HUES64 (cell line): ENCODE measurements around the gene CDC25A.
"Not testable (repeated sequence)": the region's sequence is repeated elsewhere in the genome, so short reads cannot be mapped to it uniquely, and the experiment has no call there.

Source experiments
- H3K27ac ChIP-seq: 2 replicates; pipeline ENCODE4 v1.7.0; 2013; ENCODE audit warnings: low read depth, low read length, inconsistent platforms
- H3K27me3 ChIP-seq: 2 replicates; pipeline ENCODE4 v1.6.1; 2013; ENCODE audit warnings: mild to moderate bottlenecking, low read length; ENCODE audit not compliant: insufficient read depth
- H3K36me3 ChIP-seq: 2 replicates; pipeline ENCODE4 v1.6.1; 2013; ENCODE audit warnings: mild to moderate bottlenecking, low read length; ENCODE audit not compliant: insufficient read depth
- H3K4me1 ChIP-seq: 2 replicates; pipeline ENCODE4 v1.6.1; 2013; ENCODE audit warnings: mild to moderate bottlenecking, low read length, moderate library complexity; ENCODE audit not compliant: insufficient read depth
- H3K4me3 ChIP-seq: 2 replicates; pipeline ENCODE4 v1.5.1; 2013; ENCODE audit warnings: mild to moderate bottlenecking, low read length, moderate library complexity
- H3K9ac ChIP-seq: 2 replicates; pipeline ENCODE4 v1.6.1; 2013; ENCODE audit warnings: mild to moderate bottlenecking, low read depth, low read length
- H3K9me3 ChIP-seq: 2 replicates; pipeline ENCODE4 v1.6.1; 2013; ENCODE audit warnings: low read depth, low read length; ENCODE audit not compliant: insufficient read depth
- WGBS: fragments of 150-250, 120-280 bp; methylation state at CpG from one replicate; pipeline ENCODE4 v1.1.7; 2013; ENCODE audit warnings: missing lambda C conversion rate; 5-methylcytosine and 5-hydroxymethylcytosine counted together

Gene CDC25A

GRCh38 chr3:48217449-48217848, 29.2 kb upstream of the CDC25A start:
- H3K27ac ChIP-seq = no peak overlapping the region
- no peak overlapping the region for H3K9ac ChIP-seq
- H3K27me3 ChIP-seq = no peaks in the 10 kb centered on the region
- H3K9me3 ChIP-seq = no peaks in the 10 kb centered on the region
- no peaks in the 10 kb centered on the region for H3K4me1 ChIP-seq
- WGBS = 86% methylated on average over 4 of the region's 4 CpGs
- H3K36me3 ChIP-seq = no peaks in the 10 kb centered on the region
- no peak overlapping the region for H3K4me3 ChIP-seq

GRCh38 chr3:48215876-48216275, 27.7 kb upstream of the CDC25A start:
- Histone ChIP-seq H3K4me3 (no peak overlapping the region), H3K27me3 (no peaks in the 10 kb centered on the region), H3K9me3 (no peaks in the 10 kb centered on the region), H3K9ac (no peak overlapping the region), H3K4me1 (no peaks in the 10 kb centered on the region), H3K27ac (no peak overlapping the region), H3K36me3 (no peaks in the 10 kb centered on the region)
- WGBS = 88% methylated on average over 5 of the region's 5 CpGs

- H3K27ac ChIP-seq = no peak overlapping the region
- no peaks in the 10 kb centered on the region for H3K36me3 ChIP-seq
- H3K9ac ChIP-seq = no peak overlapping the region
- no peak overlapping the region for H3K4me3 ChIP-seq
- WGBS = 96% methylated on average over 4 of the region's 4 CpGs
- no peaks in the 10 kb centered on the region for H3K9me3 ChIP-seq
- no peaks in the 10 kb centered on the region for H3K27me3 ChIP-seq
- H3K4me1 ChIP-seq = no peaks in the 10 kb centered on the region
Observed at GRCh38 chr3:48215466-48215865, 27.2 kb upstream of the CDC25A start.

GRCh38 chr3:48215019-48215418, 26.8 kb upstream of the CDC25A start:
- Histone ChIP-seq H3K4me3 (no peak overlapping the region), H3K27me3 (no peaks in the 10 kb centered on the region), H3K4me1 (no peaks in the 10 kb centered on the region), H3K27ac (no peak overlapping the region), H3K9me3 (0 out of 2 replicates have a peak, but pooled peaks cover 2% of the 10 kb centered on the region), H3K36me3 (no peaks in the 10 kb centered on the region), H3K9ac (no peak overlapping the region)
- 90% methylated on average over 3 of the region's 3 CpGs for WGBS

GRCh38 chr3:48214225-48214624, 26.0 kb upstream of the CDC25A start:
- no peak overlapping the region for H3K9ac ChIP-seq
- 89% methylated on average over 3 of the region's 3 CpGs for WGBS
- no peak overlapping the region for H3K4me3 ChIP-seq
- no peaks in the 10 kb centered on the region for H3K27me3 ChIP-seq
- H3K36me3 ChIP-seq = no peaks in the 10 kb centered on the region
- 0 out of 2 replicates have a peak, but pooled peaks cover 4% of the 10 kb centered on the region for H3K9me3 ChIP-seq
- no peaks in the 10 kb centered on the region for H3K4me1 ChIP-seq
- H3K27ac ChIP-seq = no peak overlapping the region

- not testable (repeated sequence) for H3K9ac ChIP-seq, H3K9me3 ChIP-seq, H3K36me3 ChIP-seq, H3K27me3 ChIP-seq, H3K4me3 ChIP-seq, H3K27ac ChIP-seq, H3K4me1 ChIP-seq
- WGBS = no CpG with 5 or more reads among the region's 36 CpGs
Observed at GRCh38 chr3:48211776-48212175, 23.6 kb upstream of the CDC25A start.

- not testable (repeated sequence) for H3K9me3 ChIP-seq, H3K4me3 ChIP-seq, H3K27ac ChIP-seq, H3K9ac ChIP-seq, H3K36me3 ChIP-seq, H3K4me1 ChIP-seq, H3K27me3 ChIP-seq
- WGBS = 96% methylated on average over 32 of the region's 48 CpGs
Observed at GRCh38 chr3:48210534-48210933, 22.3 kb upstream of the CDC25A start.

GRCh38 chr3:48209445-48209844, 21.2 kb upstream of the CDC25A start:
- Histone ChIP-seq H3K4me1 (no peaks in the 10 kb centered on the region), H3K4me3 (no peak overlapping the region), H3K27me3 (no peaks in the 10 kb centered on the region), H3K9me3 (0 out of 2 replicates have a peak, but pooled peaks cover 4% of the 10 kb centered on the region), H3K27ac (no peak overlapping the region), H3K9ac (no peak overlapping the region), H3K36me3 (no peaks in the 10 kb centered on the region)
- 97% methylated on average over 4 of the region's 4 CpGs for WGBS

- WGBS = 100% methylated on average over 3 of the region's 3 CpGs
Observed at GRCh38 chr3:48208076-48208475, 19.9 kb upstream of the CDC25A start.

GRCh38 chr3:48202632-48203031, 14.4 kb upstream of the CDC25A start:
- 55% methylated on average over 6 of the region's 6 CpGs for WGBS
- Histone ChIP-seq H3K27me3 (no peaks in the 10 kb centered on the region), H3K4me3 (no peak overlapping the region), H3K9ac (no peak overlapping the region), H3K36me3 (no peaks in the 10 kb centered on the region), H3K27ac (peak overlapping the region; percentile 50; the same call in 1 of the 2 replicates), H3K9me3 (no peaks in the 10 kb centered on the region), H3K4me1 (0 out of 2 replicates have a peak, but pooled peaks cover 3% of the 10 kb centered on the region)

More at GRCh38 chr3:48208076-48208475, 19.9 kb upstream of the CDC25A start:
- Histone ChIP-seq H3K27me3 (no peaks in the 10 kb centered on the region), H3K9ac (no peak overlapping the region), H3K4me1 (no peaks in the 10 kb centered on the region), H3K36me3 (no peaks in the 10 kb centered on the region), H3K4me3 (no peak overlapping the region), H3K27ac (no peak overlapping the region), H3K9me3 (0 out of 2 replicates have a peak, but pooled peaks cover 4% of the 10 kb centered on the region)

GRCh38 chr3:48199117-48199516, 10.9 kb upstream of the CDC25A start:
- no peak overlapping the region for H3K9ac ChIP-seq
- no peak overlapping the region for H3K4me3 ChIP-seq
- no peaks in the 10 kb centered on the region for H3K36me3 ChIP-seq
- H3K27me3 ChIP-seq = no peaks in the 10 kb centered on the region
- 0 out of 2 replicates have a peak, but pooled peaks cover 8% of the 10 kb centered on the region for H3K4me1 ChIP-seq
- no peak overlapping the region for H3K27ac ChIP-seq
- H3K9me3 ChIP-seq = no peaks in the 10 kb centered on the region

- WGBS = 100% methylated on average over 1 of the region's 1 CpG
- no peaks in the 10 kb centered on the region for H3K27me3 ChIP-seq
- no peak overlapping the region for H3K4me3 ChIP-seq
- H3K4me1 ChIP-seq = 0 out of 2 replicates have a peak, but pooled peaks cover 5% of the 10 kb centered on the region
- H3K27ac ChIP-seq = no peak overlapping the region
- H3K9me3 ChIP-seq = no peaks in the 10 kb centered on the region
- H3K36me3 ChIP-seq = no peaks in the 10 kb centered on the region
- no peak overlapping the region for H3K9ac ChIP-seq
Observed at GRCh38 chr3:48196611-48197010, 8.4 kb upstream of the CDC25A start.
